H1 (cell line): ENCODE data around the gene MMP3. TPM values are rescaled to one million over a fixed set of nuclear protein-coding genes. Genes with fewer than 3 reads are reported as not detected.

Source experiments
- BACH1 ChIP-seq: IDR thresholded peaks from 2 replicates; pipeline ENCODE4 v1.6.1; 2012; ENCODE audit warnings: low read length, improper control_type of control experiment
- EGR1 ChIP-seq: IDR thresholded peaks from 2 replicates; pipeline ENCODE4 v1.6.1; 2011; ENCODE audit warnings: low read depth, low read length, borderline replicate concordance
- HDAC2 ChIP-seq, 2 experiments: fragments of 300-600 bp in 1 of 2; sonication (generic) in 1 of 2; IDR thresholded peaks; 2 replicates each; pipeline ENCODE4 v1.6.1; 2011 to 2012; ENCODE audit warnings: low read depth in 2 of 2, low read length in 2 of 2, mild to moderate bottlenecking in 2 of 2, moderate library complexity in 2 of 2, borderline replicate concordance in 1 of 2, inconsistent platforms in 1 of 2
- polyA plus RNA-seq, 7 experiments: library from polyadenylated mRNA; depleted of rRNA in 3 of 7; stranded (reverse) in 5 of 7; unstranded in 2 of 7; fragments of >200 nt in 5 of 7; fragments of 200-250 nt in 2 of 7; gene quantifications; 1 replicate in 5 of 7; 2 replicates in 1 of 7; 4 replicates in 1 of 7; pipeline versions ENCODE4 v1.2.1 to v1.2.3, GENCODE V29; 2011 to 2013; ENCODE audit warnings: missing spikeins in 2 of 7, mixed read lengths in 2 of 7
- total RNA-seq: library from RNA; stranded (reverse); fragmentation: NEBNext Ultra II Directional; extraction: Animal tissue kit (Norgen Biotek cat#: 25700); gene quantifications from 2 replicates; pipeline ENCODE4 v1.2.1, GENCODE V29; 2021
- TF ChIP-seq, protein P1 (sequence below): fragments of 300-600 bp; sonication (generic); IDR thresholded peaks from 2 replicates; pipeline ENCODE4 v1.7.1; 2012; ENCODE audit warnings: low read length, moderate library complexity, mild to moderate bottlenecking, inconsistent platforms; ENCODE audit not compliant: insufficient replicate concordance

MMP3 gene
- total and polyA plus RNA-seq, 2 of the 8 experiments (the other 6 are each of a cell fraction or from before 2014, with no cell fraction given), result not detected

- TF ChIP-seq, protein P1, sequence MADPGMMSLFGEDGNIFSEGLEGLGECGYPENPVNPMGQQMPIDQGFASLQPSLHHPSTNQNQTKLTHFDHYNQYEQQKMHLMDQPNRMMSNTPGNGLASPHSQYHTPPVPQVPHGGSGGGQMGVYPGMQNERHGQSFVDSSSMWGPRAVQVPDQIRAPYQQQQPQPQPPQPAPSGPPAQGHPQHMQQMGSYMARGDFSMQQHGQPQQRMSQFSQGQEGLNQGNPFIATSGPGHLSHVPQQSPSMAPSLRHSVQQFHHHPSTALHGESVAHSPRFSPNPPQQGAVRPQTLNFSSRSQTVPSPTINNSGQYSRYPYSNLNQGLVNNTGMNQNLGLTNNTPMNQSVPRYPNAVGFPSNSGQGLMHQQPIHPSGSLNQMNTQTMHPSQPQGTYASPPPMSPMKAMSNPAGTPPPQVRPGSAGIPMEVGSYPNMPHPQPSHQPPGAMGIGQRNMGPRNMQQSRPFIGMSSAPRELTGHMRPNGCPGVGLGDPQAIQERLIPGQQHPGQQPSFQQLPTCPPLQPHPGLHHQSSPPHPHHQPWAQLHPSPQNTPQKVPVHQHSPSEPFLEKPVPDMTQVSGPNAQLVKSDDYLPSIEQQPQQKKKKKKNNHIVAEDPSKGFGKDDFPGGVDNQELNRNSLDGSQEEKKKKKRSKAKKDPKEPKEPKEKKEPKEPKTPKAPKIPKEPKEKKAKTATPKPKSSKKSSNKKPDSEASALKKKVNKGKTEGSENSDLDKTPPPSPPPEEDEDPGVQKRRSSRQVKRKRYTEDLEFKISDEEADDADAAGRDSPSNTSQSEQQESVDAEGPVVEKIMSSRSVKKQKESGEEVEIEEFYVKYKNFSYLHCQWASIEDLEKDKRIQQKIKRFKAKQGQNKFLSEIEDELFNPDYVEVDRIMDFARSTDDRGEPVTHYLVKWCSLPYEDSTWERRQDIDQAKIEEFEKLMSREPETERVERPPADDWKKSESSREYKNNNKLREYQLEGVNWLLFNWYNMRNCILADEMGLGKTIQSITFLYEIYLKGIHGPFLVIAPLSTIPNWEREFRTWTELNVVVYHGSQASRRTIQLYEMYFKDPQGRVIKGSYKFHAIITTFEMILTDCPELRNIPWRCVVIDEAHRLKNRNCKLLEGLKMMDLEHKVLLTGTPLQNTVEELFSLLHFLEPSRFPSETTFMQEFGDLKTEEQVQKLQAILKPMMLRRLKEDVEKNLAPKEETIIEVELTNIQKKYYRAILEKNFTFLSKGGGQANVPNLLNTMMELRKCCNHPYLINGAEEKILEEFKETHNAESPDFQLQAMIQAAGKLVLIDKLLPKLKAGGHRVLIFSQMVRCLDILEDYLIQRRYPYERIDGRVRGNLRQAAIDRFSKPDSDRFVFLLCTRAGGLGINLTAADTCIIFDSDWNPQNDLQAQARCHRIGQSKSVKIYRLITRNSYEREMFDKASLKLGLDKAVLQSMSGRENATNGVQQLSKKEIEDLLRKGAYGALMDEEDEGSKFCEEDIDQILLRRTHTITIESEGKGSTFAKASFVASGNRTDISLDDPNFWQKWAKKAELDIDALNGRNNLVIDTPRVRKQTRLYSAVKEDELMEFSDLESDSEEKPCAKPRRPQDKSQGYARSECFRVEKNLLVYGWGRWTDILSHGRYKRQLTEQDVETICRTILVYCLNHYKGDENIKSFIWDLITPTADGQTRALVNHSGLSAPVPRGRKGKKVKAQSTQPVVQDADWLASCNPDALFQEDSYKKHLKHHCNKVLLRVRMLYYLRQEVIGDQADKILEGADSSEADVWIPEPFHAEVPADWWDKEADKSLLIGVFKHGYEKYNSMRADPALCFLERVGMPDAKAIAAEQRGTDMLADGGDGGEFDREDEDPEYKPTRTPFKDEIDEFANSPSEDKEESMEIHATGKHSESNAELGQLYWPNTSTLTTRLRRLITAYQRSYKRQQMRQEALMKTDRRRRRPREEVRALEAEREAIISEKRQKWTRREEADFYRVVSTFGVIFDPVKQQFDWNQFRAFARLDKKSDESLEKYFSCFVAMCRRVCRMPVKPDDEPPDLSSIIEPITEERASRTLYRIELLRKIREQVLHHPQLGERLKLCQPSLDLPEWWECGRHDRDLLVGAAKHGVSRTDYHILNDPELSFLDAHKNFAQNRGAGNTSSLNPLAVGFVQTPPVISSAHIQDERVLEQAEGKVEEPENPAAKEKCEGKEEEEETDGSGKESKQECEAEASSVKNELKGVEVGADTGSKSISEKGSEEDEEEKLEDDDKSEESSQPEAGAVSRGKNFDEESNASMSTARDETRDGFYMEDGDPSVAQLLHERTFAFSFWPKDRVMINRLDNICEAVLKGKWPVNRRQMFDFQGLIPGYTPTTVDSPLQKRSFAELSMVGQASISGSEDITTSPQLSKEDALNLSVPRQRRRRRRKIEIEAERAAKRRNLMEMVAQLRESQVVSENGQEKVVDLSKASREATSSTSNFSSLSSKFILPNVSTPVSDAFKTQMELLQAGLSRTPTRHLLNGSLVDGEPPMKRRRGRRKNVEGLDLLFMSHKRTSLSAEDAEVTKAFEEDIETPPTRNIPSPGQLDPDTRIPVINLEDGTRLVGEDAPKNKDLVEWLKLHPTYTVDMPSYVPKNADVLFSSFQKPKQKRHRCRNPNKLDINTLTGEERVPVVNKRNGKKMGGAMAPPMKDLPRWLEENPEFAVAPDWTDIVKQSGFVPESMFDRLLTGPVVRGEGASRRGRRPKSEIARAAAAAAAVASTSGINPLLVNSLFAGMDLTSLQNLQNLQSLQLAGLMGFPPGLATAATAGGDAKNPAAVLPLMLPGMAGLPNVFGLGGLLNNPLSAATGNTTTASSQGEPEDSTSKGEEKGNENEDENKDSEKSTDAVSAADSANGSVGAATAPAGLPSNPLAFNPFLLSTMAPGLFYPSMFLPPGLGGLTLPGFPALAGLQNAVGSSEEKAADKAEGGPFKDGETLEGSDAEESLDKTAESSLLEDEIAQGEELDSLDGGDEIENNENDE, result no peak
- no peak for TF ChIP-seq HDAC2 (IDR thresholded peaks at IDR 0.05; ENCODE audit: borderline replicate concordance in 1 of 2, low read depth in 2 of 2, low read length in 2 of 2)
- no peak for TF ChIP-seq BACH1
- no peak for TF ChIP-seq EGR1
Observed at GRCh38 chr11:102850973-102851745, 7.8 kb upstream of the MMP3 start (continued).
